GM20000 (cell line): ENCODE results near the gene CPPED1.

Source experiments
- DNase-seq: peaks from one replicate; pipeline ENCODE4 v3.0.0; 2012; ENCODE audit warnings: low spot score
- TF ChIP-seq, protein P1 (sequence below): IDR thresholded peaks from 2 replicates; pipeline ENCODE4 v1.5.1; 2012; ENCODE audit warnings: mild to moderate bottlenecking, control low read depth; ENCODE audit errors: extremely low read depth, missing control alignments

CPPED1 gene

DNA sequence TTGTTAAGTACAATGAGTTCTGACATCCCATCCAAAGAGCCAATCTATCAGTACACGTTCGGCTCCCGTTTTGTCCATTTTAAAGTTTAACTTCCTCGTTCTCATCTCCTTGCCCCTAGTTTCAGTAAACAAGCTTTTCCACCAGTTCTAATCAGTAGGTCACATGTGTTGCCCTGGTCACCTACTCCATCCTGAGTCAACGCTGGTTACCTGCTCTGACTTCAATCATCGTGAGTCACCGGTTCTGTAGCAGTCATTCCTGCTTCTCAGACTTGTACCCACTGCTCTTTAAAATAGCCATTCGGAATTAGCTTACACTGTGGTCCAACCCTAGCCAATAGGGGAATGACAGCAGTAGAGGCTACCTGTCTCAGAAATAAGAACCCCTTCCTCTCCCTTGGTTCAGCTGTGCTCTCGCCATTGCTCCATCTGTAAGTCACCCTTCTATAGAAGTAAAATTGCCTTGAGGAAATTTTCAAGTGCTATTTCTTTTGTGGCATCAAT is 191.0 kb downstream of the CPPED1 start:
- TF ChIP-seq, protein P1, sequence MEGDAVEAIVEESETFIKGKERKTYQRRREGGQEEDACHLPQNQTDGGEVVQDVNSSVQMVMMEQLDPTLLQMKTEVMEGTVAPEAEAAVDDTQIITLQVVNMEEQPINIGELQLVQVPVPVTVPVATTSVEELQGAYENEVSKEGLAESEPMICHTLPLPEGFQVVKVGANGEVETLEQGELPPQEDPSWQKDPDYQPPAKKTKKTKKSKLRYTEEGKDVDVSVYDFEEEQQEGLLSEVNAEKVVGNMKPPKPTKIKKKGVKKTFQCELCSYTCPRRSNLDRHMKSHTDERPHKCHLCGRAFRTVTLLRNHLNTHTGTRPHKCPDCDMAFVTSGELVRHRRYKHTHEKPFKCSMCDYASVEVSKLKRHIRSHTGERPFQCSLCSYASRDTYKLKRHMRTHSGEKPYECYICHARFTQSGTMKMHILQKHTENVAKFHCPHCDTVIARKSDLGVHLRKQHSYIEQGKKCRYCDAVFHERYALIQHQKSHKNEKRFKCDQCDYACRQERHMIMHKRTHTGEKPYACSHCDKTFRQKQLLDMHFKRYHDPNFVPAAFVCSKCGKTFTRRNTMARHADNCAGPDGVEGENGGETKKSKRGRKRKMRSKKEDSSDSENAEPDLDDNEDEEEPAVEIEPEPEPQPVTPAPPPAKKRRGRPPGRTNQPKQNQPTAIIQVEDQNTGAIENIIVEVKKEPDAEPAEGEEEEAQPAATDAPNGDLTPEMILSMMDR = no peak
- DNase-seq = no peak

DNA sequence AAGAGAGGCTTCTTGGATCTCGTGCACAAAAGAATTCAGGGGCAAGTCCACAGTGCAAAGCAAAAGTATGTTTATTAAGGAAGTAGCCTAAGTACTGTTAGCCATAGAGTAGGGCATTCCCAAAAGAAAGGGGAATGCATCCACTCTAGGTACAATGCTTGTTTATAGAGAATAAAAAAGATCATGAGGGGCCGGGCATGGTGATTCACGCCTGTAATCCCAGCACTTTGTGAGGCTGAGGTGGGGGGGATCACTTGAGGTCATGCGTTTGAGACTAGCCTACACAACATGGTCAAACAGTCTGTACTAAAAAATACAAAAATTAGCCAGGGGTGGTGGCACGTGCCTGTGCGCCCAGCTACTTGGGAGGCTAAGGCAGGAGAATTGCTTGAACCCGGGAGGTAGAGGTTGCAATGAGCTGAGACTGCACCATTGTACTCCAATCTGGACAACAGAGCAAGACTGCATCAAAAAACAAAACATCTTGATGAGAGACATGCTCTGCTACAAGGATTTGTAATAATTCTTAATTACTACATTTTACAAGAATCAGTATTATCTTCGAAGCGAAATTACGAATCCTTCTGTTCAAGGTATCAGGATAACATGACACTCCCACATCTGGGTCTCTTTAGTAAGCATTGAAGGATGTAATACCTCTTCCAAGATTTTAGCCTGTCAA is 191.6 kb downstream of the CPPED1 start:
- DNase-seq = no peak
- TF ChIP-seq, protein P1 = no peak

DNA sequence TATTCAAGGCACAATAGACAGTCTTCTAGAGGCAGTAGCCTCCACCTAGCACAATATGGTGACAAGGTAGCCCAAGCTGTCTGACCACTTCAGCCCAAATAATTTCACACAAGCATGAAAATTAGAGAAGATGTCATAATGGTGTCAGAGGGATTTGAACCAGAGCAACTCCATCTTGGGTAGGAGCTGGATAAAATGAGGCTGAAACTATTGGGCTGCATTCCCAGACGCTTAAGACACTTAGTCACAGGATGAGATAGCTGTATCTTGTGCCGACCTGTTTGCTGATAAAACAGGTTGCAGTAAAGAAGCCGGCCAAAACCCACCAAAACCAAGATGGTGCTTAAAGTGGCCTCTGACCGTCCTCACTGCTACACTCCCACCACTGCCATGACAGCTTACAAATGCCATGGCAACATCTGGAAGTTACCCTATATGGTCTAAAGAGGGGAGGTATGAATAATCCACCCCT is 192.6 kb downstream of the CPPED1 start:
- DNase-seq = no peak
- TF ChIP-seq, protein P1 = no peak

DNA sequence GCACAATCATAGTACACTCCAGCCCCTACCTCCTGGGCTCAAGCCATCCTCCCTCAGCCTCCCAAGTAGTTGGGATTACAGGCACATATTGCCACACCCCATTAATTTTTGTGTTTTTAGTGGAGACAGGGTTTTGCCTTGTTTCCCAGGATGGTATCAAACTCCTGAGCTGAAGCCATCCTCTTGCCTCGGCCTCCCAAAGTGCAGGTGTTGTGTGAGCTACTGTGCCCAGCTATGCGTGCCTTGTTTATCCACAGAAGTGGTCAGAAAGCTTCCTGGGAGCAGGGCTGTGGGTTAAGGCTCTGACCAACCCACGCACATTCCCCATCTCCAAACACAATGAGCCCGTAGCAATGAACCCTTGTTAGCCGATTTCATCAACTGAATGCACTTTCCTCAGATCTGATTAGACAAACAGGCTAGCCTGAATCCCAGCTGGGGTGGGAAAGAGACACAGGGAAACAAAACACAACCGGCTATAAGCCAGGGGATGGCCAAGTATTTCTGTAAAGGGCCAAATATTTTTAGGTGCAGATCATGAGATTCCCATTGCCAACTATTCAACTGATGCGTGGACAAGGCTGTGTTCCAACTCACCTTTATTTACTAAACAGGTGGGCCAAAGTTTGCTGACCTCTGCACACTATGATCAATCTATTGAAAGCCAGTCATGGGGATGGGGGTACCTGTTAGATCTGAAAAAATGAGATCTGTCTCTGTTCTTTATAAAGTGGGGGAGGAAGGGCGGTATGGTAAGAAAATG is 193.6 kb downstream of the CPPED1 start:
- no peak for DNase-seq
- TF ChIP-seq, protein P1 = no peak
